Measurements from ENCODE around the gene MYRFL.

The MYRFL gene

DNA sequence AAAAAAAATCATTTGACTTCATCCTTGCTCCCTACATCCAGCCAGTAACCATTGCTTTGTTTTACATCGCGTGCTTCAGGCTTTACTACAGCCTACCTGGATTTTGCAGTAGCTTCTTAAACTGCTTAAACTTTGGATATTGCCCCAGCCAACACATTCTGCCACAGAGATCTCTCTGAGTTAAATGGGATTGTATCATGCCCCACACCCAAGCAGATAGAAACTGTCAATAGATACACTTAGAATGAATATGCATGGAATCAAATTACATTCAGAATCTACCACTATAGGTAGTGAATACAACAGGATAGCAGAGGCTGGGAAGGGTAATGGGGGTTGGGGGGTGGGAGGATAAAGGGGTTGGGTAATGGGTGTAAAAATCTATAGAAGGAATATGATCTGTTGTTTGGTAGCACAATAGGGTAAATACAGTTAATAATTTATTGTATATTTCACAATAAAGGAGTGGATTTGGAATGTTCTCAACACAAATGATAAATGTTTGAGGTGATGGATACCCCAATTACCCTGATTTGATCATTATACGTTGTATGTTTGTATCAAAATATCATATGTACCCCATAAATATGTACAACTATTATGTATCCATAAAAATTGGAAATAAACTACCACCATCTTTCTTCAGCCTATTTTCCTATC lies 2.7 kb upstream of the MYRFL start:
- DNase-seq (ENCODE audit: low read depth): no peak
- no peak overlapping the region for H3K9ac ChIP-seq (ENCODE audit: low read length)
- peaks cover 8% of the 10 kb centered on the region for H3K4me1 ChIP-seq (ENCODE audit: control insufficient read depth, insufficient read depth, low read length)
- H3K9me3 ChIP-seq (ENCODE audit: control insufficient read depth, low read length): no peaks in the 10 kb centered on the region
- no peak overlapping the region for H3K4me3 ChIP-seq (ENCODE audit: low read length)
- H3K27me3 ChIP-seq (replicated peaks; ENCODE audit: control insufficient read depth, insufficient read depth, low read length): no peaks in the 10 kb centered on the region
- no peaks in the 10 kb centered on the region for H3K36me3 ChIP-seq (ENCODE audit: control insufficient read depth, insufficient read depth, low read length, severe bottlenecking)

DNA sequence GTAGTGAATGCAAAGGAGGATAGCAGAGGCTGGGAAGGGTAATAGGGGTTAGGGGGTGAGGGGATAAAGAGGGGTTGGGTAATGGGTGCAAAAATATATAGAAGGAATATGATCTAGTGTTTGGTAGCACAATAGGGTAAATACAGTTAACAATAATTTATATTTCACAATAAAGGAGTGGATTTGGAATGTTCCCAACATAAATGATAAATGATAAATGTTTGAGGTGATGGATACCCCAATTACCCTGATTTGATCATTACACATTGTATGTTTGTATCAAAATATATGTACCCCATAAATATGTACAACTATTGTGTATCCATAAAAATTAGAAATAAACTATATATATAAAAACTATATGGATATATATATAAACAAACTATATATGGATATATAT lies 999 bp upstream of the MYRFL start:
- no peaks in the 10 kb centered on the region for H3K27me3 ChIP-seq (replicated peaks; ENCODE audit: control insufficient read depth, insufficient read depth, low read length)
- H3K36me3 ChIP-seq (ENCODE audit: control insufficient read depth, insufficient read depth, low read length, severe bottlenecking): no peaks in the 10 kb centered on the region
- no peak for DNase-seq (ENCODE audit: low read depth)
- H3K4me3 ChIP-seq (ENCODE audit: low read length): no peak overlapping the region
- H3K4me1 ChIP-seq (ENCODE audit: control insufficient read depth, insufficient read depth, low read length): peaks cover 8% of the 10 kb centered on the region
- no peaks in the 10 kb centered on the region for H3K9me3 ChIP-seq (ENCODE audit: control insufficient read depth, low read length)
- no peak overlapping the region for H3K9ac ChIP-seq (ENCODE audit: low read length)

DNA sequence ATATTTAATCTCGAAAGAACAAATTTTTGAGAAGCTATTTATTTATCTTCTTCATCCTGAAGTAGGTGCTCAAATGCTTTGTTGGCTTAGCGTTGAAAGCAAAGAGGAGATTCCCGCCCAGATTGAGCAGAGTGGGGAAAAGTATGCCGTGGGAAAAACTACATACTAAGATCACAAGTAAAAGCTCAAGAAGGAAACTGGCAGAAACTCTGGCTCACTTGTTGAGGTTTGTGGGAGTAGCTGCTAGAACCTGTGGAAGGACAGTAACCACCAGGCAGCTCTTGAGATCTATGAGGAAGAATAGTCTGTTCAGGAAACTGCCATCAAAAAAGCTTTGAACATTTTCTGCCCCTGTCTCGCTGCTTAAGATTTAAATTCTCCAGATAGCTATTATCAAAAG lies 3.9 kb downstream of the MYRFL start:
- Histone ChIP-seq H3K4me1 (ENCODE audit: control insufficient read depth, insufficient read depth, low read length) (peaks cover 15% of the 10 kb centered on the region), H3K27me3 (replicated peaks; ENCODE audit: control insufficient read depth, insufficient read depth, low read length) (no peaks in the 10 kb centered on the region), H3K36me3 (ENCODE audit: control insufficient read depth, insufficient read depth, low read length, severe bottlenecking) (no peaks in the 10 kb centered on the region), H3K4me3 (ENCODE audit: low read length) (no peak overlapping the region), H3K9ac (ENCODE audit: low read length) (no peak overlapping the region), H3K9me3 (ENCODE audit: control insufficient read depth, low read length) (no peaks in the 10 kb centered on the region)
- DNase-seq (ENCODE audit: low read depth): no peak

DNA sequence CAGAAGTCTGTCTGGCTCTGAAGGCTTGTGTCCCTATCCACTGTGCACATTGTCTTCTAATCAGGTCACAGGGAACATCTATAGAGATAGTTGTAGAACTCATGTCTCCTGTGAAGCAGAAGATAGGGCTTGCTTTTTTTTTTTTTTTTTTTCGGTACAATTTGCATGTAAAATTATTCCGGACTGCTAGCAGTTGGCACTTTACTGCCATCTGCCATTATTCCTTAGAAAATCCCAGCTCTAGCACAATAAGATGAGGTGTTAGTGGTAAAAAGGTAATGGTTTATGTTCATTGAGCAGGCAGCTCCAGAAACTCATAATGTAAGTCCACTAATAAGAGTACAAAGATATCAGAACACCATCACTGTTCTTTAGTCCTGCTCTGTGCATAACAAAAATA lies 8.7 kb downstream of the MYRFL start:
- H3K36me3 ChIP-seq (ENCODE audit: control insufficient read depth, insufficient read depth, low read length, severe bottlenecking): no peaks in the 10 kb centered on the region
- H3K27me3 ChIP-seq (replicated peaks; ENCODE audit: control insufficient read depth, insufficient read depth, low read length): no peaks in the 10 kb centered on the region
- H3K4me3 ChIP-seq (ENCODE audit: low read length): no peak overlapping the region
- peaks cover 31% of the 10 kb centered on the region for H3K4me1 ChIP-seq (ENCODE audit: control insufficient read depth, insufficient read depth, low read length)
- H3K9me3 ChIP-seq (ENCODE audit: control insufficient read depth, low read length): no peaks in the 10 kb centered on the region
- no peak overlapping the region for H3K9ac ChIP-seq (ENCODE audit: low read length)
- DNase-seq (ENCODE audit: low read depth): no peak

DNA sequence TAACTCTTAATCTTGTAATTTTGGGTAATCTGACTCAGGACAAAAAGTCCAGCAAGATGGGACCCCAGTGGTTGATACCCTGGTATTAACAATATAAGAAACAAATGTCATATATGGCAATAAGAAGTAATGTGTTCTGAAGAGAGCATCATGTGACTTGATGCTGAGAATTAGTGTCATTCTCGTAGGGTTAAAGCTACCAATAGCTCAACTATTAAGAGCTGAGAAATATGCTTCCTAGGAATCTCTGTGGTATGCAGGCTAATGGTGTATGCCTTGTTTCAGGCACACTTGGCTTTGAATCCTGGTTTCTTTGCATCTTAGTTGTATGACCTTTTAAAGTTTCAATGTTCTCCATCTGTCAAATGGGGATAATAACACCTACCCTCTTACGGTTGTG lies 9.1 kb downstream of the MYRFL start:
- H3K4me1 ChIP-seq (ENCODE audit: control insufficient read depth, insufficient read depth, low read length): peaks cover 31% of the 10 kb centered on the region
- no peak overlapping the region for H3K9ac ChIP-seq (ENCODE audit: low read length)
- H3K4me3 ChIP-seq (ENCODE audit: low read length): no peak overlapping the region
- no peak for DNase-seq (ENCODE audit: low read depth)
- H3K9me3 ChIP-seq (ENCODE audit: control insufficient read depth, low read length): no peaks in the 10 kb centered on the region
- H3K36me3 ChIP-seq (ENCODE audit: control insufficient read depth, insufficient read depth, low read length, severe bottlenecking): no peaks in the 10 kb centered on the region
- H3K27me3 ChIP-seq (replicated peaks; ENCODE audit: control insufficient read depth, insufficient read depth, low read length): no peaks in the 10 kb centered on the region

DNA sequence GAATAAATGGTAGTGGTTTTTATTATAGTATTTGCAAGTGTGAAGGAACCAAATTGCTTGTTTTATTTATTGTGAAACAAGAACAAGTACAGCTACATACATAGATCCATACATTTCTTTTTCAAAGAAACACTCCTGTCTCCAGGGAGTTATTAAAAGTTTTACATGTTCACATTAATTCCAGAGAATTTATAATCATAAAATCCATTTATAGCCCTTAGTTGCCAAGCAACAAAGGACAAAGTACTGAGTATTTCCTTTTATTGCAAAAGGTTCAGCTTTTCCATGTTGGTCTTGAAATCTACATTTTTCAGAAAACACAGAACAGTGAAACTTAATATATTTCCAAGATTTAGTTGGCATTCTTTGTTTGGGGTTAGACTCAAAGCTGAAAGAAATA lies 9.5 kb downstream of the MYRFL start:
- no peak for DNase-seq (ENCODE audit: low read depth)
- peaks cover 31% of the 10 kb centered on the region for H3K4me1 ChIP-seq (ENCODE audit: control insufficient read depth, insufficient read depth, low read length)
- no peaks in the 10 kb centered on the region for H3K9me3 ChIP-seq (ENCODE audit: control insufficient read depth, low read length)
- no peak overlapping the region for H3K9ac ChIP-seq (ENCODE audit: low read length)
- no peak overlapping the region for H3K4me3 ChIP-seq (ENCODE audit: low read length)
- no peaks in the 10 kb centered on the region for H3K36me3 ChIP-seq (ENCODE audit: control insufficient read depth, insufficient read depth, low read length, severe bottlenecking)
- no peaks in the 10 kb centered on the region for H3K27me3 ChIP-seq (replicated peaks; ENCODE audit: control insufficient read depth, insufficient read depth, low read length)

DNA sequence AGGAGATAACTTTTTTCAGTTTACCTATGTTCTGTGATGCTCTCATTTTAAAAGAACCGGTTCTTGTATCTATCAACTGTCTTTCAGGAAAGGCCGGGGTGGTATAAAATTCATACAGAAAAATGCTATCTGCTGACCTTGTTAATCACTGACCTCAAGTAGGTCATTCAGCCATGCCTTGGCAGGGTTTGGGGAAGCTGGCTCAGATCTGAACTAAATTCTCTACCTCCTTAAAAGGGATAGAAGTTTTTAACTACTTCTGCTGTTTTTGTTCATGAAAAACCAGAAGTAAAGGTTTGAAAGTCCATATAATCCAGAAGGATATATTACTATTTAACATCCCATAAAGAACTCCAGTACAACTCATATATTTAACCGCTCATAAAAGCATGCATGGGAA lies 10.1 kb downstream of the MYRFL start:
- H3K27me3 ChIP-seq (replicated peaks; ENCODE audit: control insufficient read depth, insufficient read depth, low read length): no peaks in the 10 kb centered on the region
- no peaks in the 10 kb centered on the region for H3K9me3 ChIP-seq (ENCODE audit: control insufficient read depth, low read length)
- no peak overlapping the region for H3K9ac ChIP-seq (ENCODE audit: low read length)
- no peak for DNase-seq (ENCODE audit: low read depth)
- H3K4me1 ChIP-seq (ENCODE audit: control insufficient read depth, insufficient read depth, low read length): peaks cover 31% of the 10 kb centered on the region
- H3K36me3 ChIP-seq (ENCODE audit: control insufficient read depth, insufficient read depth, low read length, severe bottlenecking): no peaks in the 10 kb centered on the region
- no peak overlapping the region for H3K4me3 ChIP-seq (ENCODE audit: low read length)

DNA sequence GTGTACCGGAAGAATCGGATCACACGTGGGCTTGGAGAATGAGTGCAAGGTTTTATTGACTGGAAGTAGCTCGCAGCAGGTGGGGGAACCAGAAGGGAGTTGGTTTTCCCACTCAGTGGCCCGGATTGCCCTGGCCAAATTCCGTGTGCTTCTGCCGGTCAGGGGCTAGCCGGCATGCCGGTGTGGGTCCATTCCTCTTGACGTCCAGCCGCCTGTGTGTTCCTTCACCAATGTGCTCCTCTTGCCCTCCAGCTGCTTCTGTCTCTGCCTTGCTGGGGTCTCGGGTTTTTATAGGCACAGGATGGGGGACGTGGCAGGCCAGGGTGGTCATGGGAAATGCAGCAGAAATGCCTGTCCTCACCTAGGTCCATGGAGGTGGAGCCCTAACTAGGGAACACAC lies 11.0 kb downstream of the MYRFL start:
- Histone ChIP-seq H3K4me3 (ENCODE audit: low read length) (no peak overlapping the region), H3K9ac (ENCODE audit: low read length) (no peak overlapping the region), H3K9me3 (ENCODE audit: control insufficient read depth, low read length) (no peaks in the 10 kb centered on the region), H3K36me3 (ENCODE audit: control insufficient read depth, insufficient read depth, low read length, severe bottlenecking) (no peaks in the 10 kb centered on the region), H3K27me3 (replicated peaks; ENCODE audit: control insufficient read depth, insufficient read depth, low read length) (no peaks in the 10 kb centered on the region), H3K4me1 (ENCODE audit: control insufficient read depth, insufficient read depth, low read length) (peaks cover 38% of the 10 kb centered on the region)
- no peak for DNase-seq (ENCODE audit: low read depth)

DNA sequence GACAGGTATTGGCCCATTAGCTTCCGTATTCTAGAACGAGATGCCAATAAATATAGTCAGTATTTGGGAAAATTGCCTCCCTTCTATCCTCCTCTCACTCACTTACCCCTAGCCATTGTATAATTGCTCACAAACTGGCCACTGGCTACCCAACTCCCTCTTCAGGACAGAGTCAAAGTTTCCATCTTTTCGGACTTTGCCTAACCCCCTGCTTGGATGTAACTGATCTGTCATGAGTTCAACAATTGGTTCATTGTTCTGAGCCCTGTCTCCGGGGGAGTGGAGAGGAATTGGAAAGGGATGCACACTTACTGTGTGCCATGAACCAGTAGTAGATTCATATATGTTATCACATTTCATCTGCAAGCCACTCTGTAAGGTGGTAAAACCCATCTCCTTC lies 12.2 kb downstream of the MYRFL start:
- no peak for DNase-seq (ENCODE audit: low read depth)
- H3K27me3 ChIP-seq (replicated peaks; ENCODE audit: control insufficient read depth, insufficient read depth, low read length): no peaks in the 10 kb centered on the region
- H3K4me1 ChIP-seq (ENCODE audit: control insufficient read depth, insufficient read depth, low read length): peaks cover 28% of the 10 kb centered on the region
- H3K36me3 ChIP-seq (ENCODE audit: control insufficient read depth, insufficient read depth, low read length, severe bottlenecking): no peaks in the 10 kb centered on the region
- H3K9me3 ChIP-seq (ENCODE audit: control insufficient read depth, low read length): no peaks in the 10 kb centered on the region
- H3K9ac ChIP-seq (ENCODE audit: low read length): no peak overlapping the region
- H3K4me3 ChIP-seq (ENCODE audit: low read length): no peak overlapping the region

DNA sequence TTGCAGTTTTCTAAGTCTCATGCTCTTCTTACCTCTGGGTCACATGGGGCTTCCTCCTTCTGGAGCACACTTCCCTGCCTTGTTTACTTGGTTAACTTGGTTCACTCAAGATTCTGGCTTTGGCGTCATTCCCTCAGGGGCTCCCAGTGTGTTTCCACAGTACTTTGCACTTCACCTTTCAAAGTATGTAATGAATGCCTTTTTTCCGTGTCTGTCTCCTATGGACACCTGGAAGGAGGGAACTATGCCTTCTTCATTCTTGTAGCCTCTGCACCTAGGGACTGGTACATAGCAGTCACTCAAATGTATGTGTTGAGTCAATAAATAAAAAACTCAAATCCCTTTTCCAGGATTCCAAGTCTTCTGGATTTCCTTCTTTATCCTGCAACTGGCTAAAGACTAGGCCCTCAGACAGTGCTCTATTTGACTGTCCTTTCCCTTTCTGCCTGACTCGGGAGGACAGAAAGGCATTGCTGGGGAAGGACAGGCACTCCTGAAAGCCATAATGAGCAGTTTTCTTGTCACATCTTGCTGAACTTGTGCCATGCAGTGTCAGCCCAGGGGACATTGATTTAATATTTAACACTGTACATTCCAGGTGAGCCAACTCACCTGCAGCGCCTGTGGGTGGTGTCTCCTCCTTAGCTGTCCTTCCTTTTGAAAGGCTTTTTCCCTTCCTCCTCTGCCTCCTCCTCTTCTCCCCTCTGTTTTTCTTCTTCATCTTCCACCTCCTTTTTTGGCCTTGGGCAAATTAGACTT lies 12.8 kb downstream of the MYRFL start:
- H3K4me3 ChIP-seq (ENCODE audit: low read length): no peak overlapping the region
- no peak for DNase-seq (ENCODE audit: low read depth)
- no peaks in the 10 kb centered on the region for H3K36me3 ChIP-seq (ENCODE audit: control insufficient read depth, insufficient read depth, low read length, severe bottlenecking)

DNA sequence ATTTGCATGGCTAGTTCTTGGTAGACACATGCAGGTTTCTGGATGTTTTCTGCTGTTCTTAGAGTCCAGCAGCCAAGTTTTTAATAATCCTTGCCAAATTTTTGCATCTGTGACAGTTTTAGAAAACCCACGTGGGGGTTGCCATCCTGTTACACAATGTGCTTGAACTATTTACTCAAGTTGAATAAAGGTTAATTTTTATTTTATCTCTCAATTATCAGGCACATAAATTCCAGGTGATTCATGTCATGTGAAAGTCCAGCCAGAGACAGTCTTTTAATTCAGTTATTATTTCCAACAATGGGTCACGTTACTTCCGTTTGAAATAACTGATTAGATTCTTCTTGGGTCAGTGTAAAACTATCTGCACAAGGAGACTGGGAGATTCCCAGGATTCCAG lies 15.7 kb downstream of the MYRFL start:
- no peaks in the 10 kb centered on the region for H3K9me3 ChIP-seq (ENCODE audit: control insufficient read depth, low read length)
- peaks cover 9% of the 10 kb centered on the region for H3K4me1 ChIP-seq (ENCODE audit: control insufficient read depth, insufficient read depth, low read length)
- no peak for DNase-seq (ENCODE audit: low read depth)
- H3K4me3 ChIP-seq (ENCODE audit: low read length): no peak overlapping the region
- H3K36me3 ChIP-seq (ENCODE audit: control insufficient read depth, insufficient read depth, low read length, severe bottlenecking): no peaks in the 10 kb centered on the region
- H3K9ac ChIP-seq (ENCODE audit: low read length): no peak overlapping the region
- no peaks in the 10 kb centered on the region for H3K27me3 ChIP-seq (replicated peaks; ENCODE audit: control insufficient read depth, insufficient read depth, low read length)

More for the DNA sequence above, 12.8 kb downstream of the MYRFL start:
- H3K27me3 ChIP-seq (replicated peaks; ENCODE audit: control insufficient read depth, insufficient read depth, low read length): no peaks in the 10 kb centered on the region
- H3K9ac ChIP-seq (ENCODE audit: low read length): no peak overlapping the region
- no peaks in the 10 kb centered on the region for H3K9me3 ChIP-seq (ENCODE audit: control insufficient read depth, low read length)
- H3K4me1 ChIP-seq (ENCODE audit: control insufficient read depth, insufficient read depth, low read length): peaks cover 25% of the 10 kb centered on the region

All from adipocyte (in vitro differentiated cells).